Panc1 (cell line): ENCODE data around the gene OR56B1. TPM values are rescaled to one million over a fixed set of nuclear protein-coding genes. Genes with fewer than 3 reads are reported as not detected.

ENCODE experiments used
- ATAC-seq: fragments of 200-7000 bp; cut with Tn5 transposase; 2 replicates; pipeline ENCODE4 v1.9.1; 2020; ENCODE audit warnings: mild to moderate bottlenecking, moderate library complexity
- BruUV-seq: library from RNA; stranded (reverse); fragments of 400-500 nt; replicated peaks from 2 replicates; lab custom pipeline; 2021; lab: Mats Ljungman, UMichigan
- CTCF ChIA-PET: fragments of 300-600 bp; sonication (Branson Sonifier 250); formaldehyde crosslinking; loops from one replicate; lab custom pipeline; 2022; ENCODE audit warnings: antibody characterized with exemption; lab: Charles Lee
- POLR2A ChIA-PET: fragments of 300-600 bp; sonication (Branson Sonifier 250); formaldehyde crosslinking; loops from one replicate; lab custom pipeline; 2022; ENCODE audit warnings: antibody characterized with exemption; lab: Charles Lee
- DNase-seq: peaks from one replicate; pipeline ENCODE4 v3.0.0-alpha.2; 2010; ENCODE audit warnings: low read depth, low spot score
- H3K27ac ChIP-seq: 2 replicates; pipeline ENCODE4 v1.5.1; 2011; ENCODE audit warnings: mild to moderate bottlenecking, low read length, inconsistent platforms
- H3K27me3 ChIP-seq: fragments of 200-500 bp; sonication (Bioruptor generic); 2 replicates; pipeline ENCODE4 v1.6.0; 2014; ENCODE audit warnings: low read length, inconsistent platforms; ENCODE audit not compliant: control insufficient read depth, insufficient read depth
- H3K36me3 ChIP-seq: fragments of 200-500 bp; sonication (Bioruptor generic); 2 replicates; pipeline ENCODE4 v1.5.1; 2014; ENCODE audit warnings: inconsistent platforms, mild to moderate bottlenecking, low read length, moderate library complexity; ENCODE audit not compliant: control insufficient read depth, insufficient read depth
- H3K4me1 ChIP-seq: 2 replicates; pipeline ENCODE4 v1.5.1; 2011; ENCODE audit warnings: inconsistent platforms, mild to moderate bottlenecking, low read length, moderate library complexity; ENCODE audit not compliant: control insufficient read depth, insufficient read depth
- H3K4me3 ChIP-seq, 2 experiments: 2 replicates each; pipeline ENCODE4 v1.5.1; 2011 to 2012; ENCODE audit warnings: low read depth in 2 of 2, low read length in 2 of 2, mild to moderate bottlenecking in 2 of 2, inconsistent platforms in 1 of 2, moderate library complexity in 1 of 2
- H3K9me3 ChIP-seq: fragments of 200-500 bp; sonication (Bioruptor generic); 2 replicates; pipeline ENCODE4 v1.5.1; 2014; ENCODE audit warnings: low read depth, mild to moderate bottlenecking, inconsistent platforms, low read length, moderate library complexity; ENCODE audit not compliant: control insufficient read depth, insufficient read depth
- CTCF ChIP-seq: fragments of 450-650 bp; IDR thresholded peaks from 2 replicates; pipeline ENCODE4 v1.5.1; 2017; ENCODE audit warnings: mild to moderate bottlenecking
- POLR2AphosphoS5 ChIP-seq: IDR thresholded peaks from 2 replicates; pipeline ENCODE4 v1.6.1; 2012; ENCODE audit warnings: mild to moderate bottlenecking, low read depth, low read length, moderate library complexity
- REST ChIP-seq, 2 experiments: IDR thresholded peaks; 2 replicates each; pipeline ENCODE4 v1.6.1; 2011 to 2012; ENCODE audit warnings: low read depth in 2 of 2, control low read depth in 1 of 2, low read length in 1 of 2, mild to moderate bottlenecking in 1 of 2, moderate library complexity in 1 of 2; ENCODE audit not compliant: insufficient read depth in 1 of 2
- SIN3A ChIP-seq: IDR thresholded peaks from 2 replicates; pipeline ENCODE4 v1.6.1; 2012; ENCODE audit warnings: low read depth, mild to moderate bottlenecking, low read length, moderate library complexity, borderline replicate concordance; ENCODE audit not compliant: insufficient read depth
- TCF7L2 ChIP-seq: IDR thresholded peaks from 2 replicates; pipeline ENCODE4 v1.6.1; 2011; ENCODE audit warnings: mild to moderate bottlenecking, low read depth, low read length, inconsistent platforms
- in situ Hi-C: cut with HindIII; loops from 2 replicates; pipeline ENCODE4 v1.10.0; 2016; ENCODE audit warnings: low sequenced_read_pairs, low pct_unique_long_range_greater_than_20kb
- intact Hi-C: fragments of 100-400 bp; cut with micrococcal nuclease; formaldehyde crosslinking; loops from one replicate; pipeline ENCODE4 v1.10.0; 2022; ENCODE audit not compliant: unreplicated experiment
- total RNA-seq: library from RNA; stranded (reverse); gene quantifications from one replicate; pipeline ENCODE4 v1.2.1, GENCODE V29; 2021; ENCODE audit not compliant: unreplicated experiment

Gene OR56B1
- total RNA-seq, 1 experiment from 2014 or later, result not detected

GRCh38 chr11:5696210-5696609 lies 40.0 kb upstream of the OR56B1 start:
- H3K27me3 ChIP-seq, result peaks cover 10% of the 10 kb centered on the region
- H3K36me3 ChIP-seq, result no peaks in the 10 kb centered on the region
- H3K4me1 ChIP-seq, result no peaks in the 10 kb centered on the region
- intact Hi-C loops, result no loop called here
- no peak overlapping the region for H3K4me3 ChIP-seq
- no peaks in the 10 kb centered on the region for H3K9me3 ChIP-seq
- TF ChIP-seq CTCF (no peak), REST (IDR thresholded peaks at IDR 0.05; ENCODE audit: insufficient read depth in 1 of 2, low read depth in 2 of 2, low read length in 1 of 2) (no peak), POLR2AphosphoS5 (no peak), TCF7L2 (no peak), SIN3A (no peak)
- no peak for DNase-seq
- POLR2A ChIA-PET, result no interaction called here
- no TSS peak for BruUV-seq
- ATAC-seq, result no peak
- CTCF ChIA-PET, result no interaction called here
- H3K27ac ChIP-seq, result no peak overlapping the region
- in situ Hi-C loops, result no loop called here

GRCh38 chr11:5698281-5698680 lies 38.0 kb upstream of the OR56B1 start:
- in situ Hi-C loops, result no loop called here
- ChIA-PET POLR2A (no interaction called here), CTCF (no interaction called here)
- Histone ChIP-seq H3K4me3 (no peak overlapping the region), H3K4me1 (no peaks in the 10 kb centered on the region), H3K27me3 (peaks cover 10% of the 10 kb centered on the region), H3K9me3 (no peaks in the 10 kb centered on the region), H3K27ac (no peak overlapping the region), H3K36me3 (no peaks in the 10 kb centered on the region)
- DNase-seq, result no peak
- intact Hi-C loops, result no loop called here
- TF ChIP-seq SIN3A (no peak), POLR2AphosphoS5 (no peak), CTCF (no peak)
- BruUV-seq, result no TSS peak
- ATAC-seq, result no peak
